ENCODE measurements around the gene GSTM2.

GSTM2 gene

DNA sequence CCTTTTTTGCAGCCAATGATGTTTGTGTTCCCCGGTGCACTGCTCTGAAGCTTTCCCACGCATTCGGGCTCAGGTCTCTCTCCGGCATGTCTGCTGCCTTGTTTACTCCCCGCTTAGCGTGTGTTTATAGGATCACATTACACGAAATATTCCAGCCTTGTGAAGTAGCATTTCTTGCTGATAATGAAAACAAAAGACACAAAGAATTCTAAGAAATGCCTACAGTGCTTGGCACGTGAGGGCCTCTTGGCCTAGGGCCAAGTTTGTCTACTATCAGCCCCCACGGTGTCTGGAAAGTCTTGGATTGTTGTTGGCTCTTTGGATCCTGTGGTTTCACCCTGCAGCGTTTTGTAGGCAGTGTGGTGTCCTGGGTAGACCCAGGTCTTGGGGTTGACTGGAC, 23.2 kb upstream of the GSTM2 start:
- no peak overlapping the region for H3K27ac ChIP-seq
- ChIA-PET CTCF (interaction anchor here (0.7 kb wide), 1 partner anchor 120 kb away, joined by 3 read pairs; no protein-coding TSS in a partner anchor), POLR2A (ENCODE audit: low non-redundant PET) (no interaction called here)
- DNase-seq (ENCODE audit: low spot score), result no peak
- TF ChIP-seq, protein P1, sequence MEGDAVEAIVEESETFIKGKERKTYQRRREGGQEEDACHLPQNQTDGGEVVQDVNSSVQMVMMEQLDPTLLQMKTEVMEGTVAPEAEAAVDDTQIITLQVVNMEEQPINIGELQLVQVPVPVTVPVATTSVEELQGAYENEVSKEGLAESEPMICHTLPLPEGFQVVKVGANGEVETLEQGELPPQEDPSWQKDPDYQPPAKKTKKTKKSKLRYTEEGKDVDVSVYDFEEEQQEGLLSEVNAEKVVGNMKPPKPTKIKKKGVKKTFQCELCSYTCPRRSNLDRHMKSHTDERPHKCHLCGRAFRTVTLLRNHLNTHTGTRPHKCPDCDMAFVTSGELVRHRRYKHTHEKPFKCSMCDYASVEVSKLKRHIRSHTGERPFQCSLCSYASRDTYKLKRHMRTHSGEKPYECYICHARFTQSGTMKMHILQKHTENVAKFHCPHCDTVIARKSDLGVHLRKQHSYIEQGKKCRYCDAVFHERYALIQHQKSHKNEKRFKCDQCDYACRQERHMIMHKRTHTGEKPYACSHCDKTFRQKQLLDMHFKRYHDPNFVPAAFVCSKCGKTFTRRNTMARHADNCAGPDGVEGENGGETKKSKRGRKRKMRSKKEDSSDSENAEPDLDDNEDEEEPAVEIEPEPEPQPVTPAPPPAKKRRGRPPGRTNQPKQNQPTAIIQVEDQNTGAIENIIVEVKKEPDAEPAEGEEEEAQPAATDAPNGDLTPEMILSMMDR (conservative IDR thresholded peaks at IDR 0.05; ENCODE audit: low read depth), result no peak

DNA sequence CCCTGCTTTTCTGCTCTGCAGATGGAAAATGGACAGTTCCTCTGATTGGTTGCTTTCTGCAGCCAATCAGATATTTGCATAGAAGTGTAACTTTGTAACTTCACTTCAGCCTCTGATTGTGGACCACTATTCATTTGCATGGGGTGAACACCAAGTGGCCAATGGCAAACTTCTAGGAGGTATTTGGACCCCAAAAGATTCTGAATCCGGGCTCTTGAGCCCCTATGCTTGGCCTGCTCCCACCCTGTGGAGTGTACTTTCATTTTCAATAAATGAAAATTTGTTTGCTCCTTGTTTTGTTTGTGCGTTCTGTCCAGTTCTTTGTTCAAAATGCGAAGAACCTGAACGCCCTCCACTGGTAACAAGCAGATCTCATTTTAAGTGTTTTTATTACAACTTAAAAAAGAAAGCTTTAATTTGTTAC, 18.4 kb upstream of the GSTM2 start:
- POLR2A ChIA-PET (ENCODE audit: low non-redundant PET), result no interaction called here
- TF ChIP-seq, protein P1 (conservative IDR thresholded peaks at IDR 0.05; ENCODE audit: low read depth), result peak; percentile 57
- CTCF ChIA-PET, result interaction anchor here (0.6 to 5.1 kb wide), 10 partner anchors 9 to 335 kb away, joined by 3 to 37 read pairs (median 4); partner anchors contain the start of genes AHCYL1 and GNAI3
- no peak overlapping the region for H3K27ac ChIP-seq
- DNase-seq (ENCODE audit: low spot score), result no peak

DNA sequence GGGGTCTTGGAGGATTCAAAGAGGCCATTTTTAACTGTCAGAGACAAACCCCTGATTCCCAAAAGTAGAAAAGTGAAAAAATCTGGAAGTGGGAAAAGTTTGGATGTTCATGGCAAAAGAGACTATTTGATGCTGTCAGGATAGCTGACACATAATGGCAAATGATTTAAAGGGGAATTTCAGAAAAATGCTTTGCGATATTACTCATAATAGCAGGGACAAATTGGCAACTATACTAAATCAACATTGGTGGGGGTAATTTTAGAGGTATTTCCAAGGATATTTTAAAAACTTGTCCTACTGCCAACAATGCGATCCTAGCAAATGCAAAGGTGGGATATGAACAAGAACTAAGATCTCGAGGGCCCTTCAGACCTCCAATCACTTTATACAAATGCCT, 17.2 kb upstream of the GSTM2 start:
- ChIA-PET POLR2A (ENCODE audit: low non-redundant PET) (no interaction called here), CTCF (interaction anchor here (0.9 to 5.1 kb wide), 2 partner anchors 10 to 71 kb away, joined by 3 to 37 read pairs; no protein-coding TSS in a partner anchor)
- no peak for DNase-seq (ENCODE audit: low spot score)
- H3K27ac ChIP-seq, result no peak overlapping the region
- TF ChIP-seq, protein P1 (conservative IDR thresholded peaks at IDR 0.05; ENCODE audit: low read depth), result no peak

DNA sequence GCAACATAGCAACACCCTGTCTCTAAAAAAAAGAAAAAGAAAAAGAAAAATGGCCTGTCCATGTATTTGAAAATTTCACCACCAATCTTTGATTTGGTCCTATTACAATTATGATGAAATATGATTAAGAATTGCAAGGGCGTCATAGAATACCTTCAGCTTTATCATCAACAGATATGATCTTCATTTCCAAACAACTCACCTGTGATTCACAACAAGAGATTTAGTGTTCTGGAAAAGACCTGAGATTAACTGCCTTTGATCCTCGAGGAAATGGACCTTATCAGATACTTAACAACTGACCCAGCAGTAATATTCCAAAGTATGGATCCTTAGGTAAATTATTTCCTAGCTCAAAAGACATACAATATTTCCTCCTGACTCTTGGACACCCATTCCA, 15.5 kb upstream of the GSTM2 start:
- H3K27ac ChIP-seq, result no peak overlapping the region
- TF ChIP-seq, protein P1 (conservative IDR thresholded peaks at IDR 0.05; ENCODE audit: low read depth), result no peak
- CTCF ChIA-PET, result interaction anchor here (0.8 to 5.1 kb wide), 4 partner anchors 12 to 359 kb away, joined by 3 to 37 read pairs (median 4); no protein-coding TSS in a partner anchor
- POLR2A ChIA-PET (ENCODE audit: low non-redundant PET), result no interaction called here
- DNase-seq (ENCODE audit: low spot score), result no peak

DNA sequence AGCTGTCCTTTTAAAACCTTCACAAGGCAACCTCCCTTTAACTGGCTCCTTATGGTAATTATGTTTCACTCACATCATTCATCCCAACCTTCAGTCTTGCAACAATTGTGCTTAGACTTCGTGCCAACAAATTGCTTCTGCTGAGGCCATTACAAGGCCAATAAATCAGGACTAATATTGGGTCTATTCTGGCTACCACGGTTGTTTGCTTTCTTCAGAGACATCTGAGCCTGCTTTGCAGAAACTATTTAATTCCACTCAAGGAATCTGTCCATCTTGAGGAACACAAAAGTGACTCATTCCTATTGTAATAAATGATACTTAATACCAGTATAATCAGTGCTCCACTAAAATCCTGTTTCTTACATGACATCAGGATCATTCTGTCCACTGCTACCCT, 14.6 kb upstream of the GSTM2 start:
- CTCF ChIA-PET, result interaction anchor here (0.5 to 5.1 kb wide), 3 partner anchors 13 to 328 kb away, joined by 3 to 37 read pairs (median 5); no protein-coding TSS in a partner anchor
- POLR2A ChIA-PET (ENCODE audit: low non-redundant PET), result no interaction called here
- TF ChIP-seq, protein P1 (conservative IDR thresholded peaks at IDR 0.05; ENCODE audit: low read depth), result no peak
- no peak for DNase-seq (ENCODE audit: low spot score)
- H3K27ac ChIP-seq, result no peak overlapping the region

DNA sequence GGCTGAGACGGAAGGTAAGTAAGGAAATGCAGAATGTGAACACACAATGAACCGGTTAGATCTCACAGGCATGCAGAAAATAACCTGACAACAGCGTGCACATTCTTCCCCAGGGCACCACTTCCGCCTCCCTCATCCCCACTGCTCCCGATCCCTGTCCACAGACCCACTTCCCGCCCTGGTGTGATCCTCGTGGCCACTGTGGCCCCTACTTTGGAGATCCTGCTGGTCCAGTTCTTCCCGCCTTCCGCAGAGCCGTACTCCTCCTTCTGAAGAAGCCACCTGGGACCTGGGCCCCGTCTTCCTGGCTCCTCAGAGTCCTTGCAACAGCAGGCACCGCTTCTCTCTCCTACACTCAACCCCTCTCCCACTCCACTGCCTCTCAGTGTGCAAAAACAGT, 13.3 kb upstream of the GSTM2 start:
- POLR2A ChIA-PET (ENCODE audit: low non-redundant PET), result no interaction called here
- CTCF ChIA-PET, result interaction anchor here (0.6 kb wide), 1 partner anchor 98 kb away, joined by 3 read pairs; no protein-coding TSS in a partner anchor
- no peak for DNase-seq (ENCODE audit: low spot score)
- TF ChIP-seq, protein P1 (conservative IDR thresholded peaks at IDR 0.05; ENCODE audit: low read depth), result no peak
- no peak overlapping the region for H3K27ac ChIP-seq
